KOPT-K1 (cell line): ENCODE measurements around the gene CPE.

ENCODE experiments used
- H3K27ac ChIP-seq: fragments of 200-600 bp; sonication (generic); 2 replicates; pipeline ENCODE4 v1.5.1; 2016; ENCODE audit warnings: antibody characterized with exemption, mild to moderate bottlenecking, low read depth, low read length; ENCODE audit not compliant: poor library complexity, severe bottlenecking
- H3K36me3 ChIP-seq: fragments of 200-600 bp; sonication (generic); 2 replicates; pipeline ENCODE4 v1.5.1; 2017; ENCODE audit warnings: antibody characterized with exemption, mild to moderate bottlenecking, low read length, moderate library complexity; ENCODE audit not compliant: insufficient read depth
- H3K9me3 ChIP-seq: fragments of 200-600 bp; sonication (generic); 2 replicates; pipeline ENCODE4 v1.5.1; 2017; ENCODE audit warnings: antibody characterized with exemption, low read length, mild to moderate bottlenecking; ENCODE audit not compliant: insufficient read depth, poor library complexity, severe bottlenecking

CPE gene

GRCh38 chr4:165355900-165356300 is 22.9 kb upstream of the CPE start:
- Histone ChIP-seq H3K9me3 (no peaks in the 10 kb centered on the region), H3K36me3 (no peaks in the 10 kb centered on the region)

GRCh38 chr4:165359506-165359905 is 19.3 kb upstream of the CPE start:
- Histone ChIP-seq H3K36me3 (no peaks in the 10 kb centered on the region), H3K9me3 (no peaks in the 10 kb centered on the region), H3K27ac (no peak overlapping the region)

More at GRCh38 chr4:165355900-165356300, 22.9 kb upstream of the CPE start:
- H3K27ac ChIP-seq = no peak overlapping the region

GRCh38 chr4:165360041-165360695 is 18.6 kb upstream of the CPE start:
- Histone ChIP-seq H3K27ac (no peak overlapping the region), H3K9me3 (no peaks in the 10 kb centered on the region), H3K36me3 (no peaks in the 10 kb centered on the region)

GRCh38 chr4:165360985-165361670 is 17.7 kb upstream of the CPE start:
- H3K36me3 ChIP-seq = no peaks in the 10 kb centered on the region
- no peaks in the 10 kb centered on the region for H3K9me3 ChIP-seq
- H3K27ac ChIP-seq = no peak overlapping the region

- no peak overlapping the region for H3K27ac ChIP-seq
- no peaks in the 10 kb centered on the region for H3K9me3 ChIP-seq
- H3K36me3 ChIP-seq = no peaks in the 10 kb centered on the region
Observed at GRCh38 chr4:165361810-165362209, 17.0 kb upstream of the CPE start.

- Histone ChIP-seq H3K36me3 (no peaks in the 10 kb centered on the region), H3K27ac (no peak overlapping the region), H3K9me3 (no peaks in the 10 kb centered on the region)
Observed at GRCh38 chr4:165364452-165365080, 14.2 kb upstream of the CPE start.

- Histone ChIP-seq H3K36me3 (no peaks in the 10 kb centered on the region), H3K9me3 (no peaks in the 10 kb centered on the region), H3K27ac (no peak overlapping the region)
Observed at GRCh38 chr4:165367040-165367439, 11.8 kb upstream of the CPE start.

GRCh38 chr4:165368114-165368513 is 10.7 kb upstream of the CPE start:
- Histone ChIP-seq H3K36me3 (no peaks in the 10 kb centered on the region), H3K27ac (no peak overlapping the region), H3K9me3 (no peaks in the 10 kb centered on the region)

GRCh38 chr4:165368567-165368966 is 10.2 kb upstream of the CPE start:
- Histone ChIP-seq H3K36me3 (no peaks in the 10 kb centered on the region), H3K27ac (no peak overlapping the region), H3K9me3 (no peaks in the 10 kb centered on the region)

- H3K9me3 ChIP-seq = no peaks in the 10 kb centered on the region
- H3K36me3 ChIP-seq = no peaks in the 10 kb centered on the region
- H3K27ac ChIP-seq = no peak overlapping the region
Observed at GRCh38 chr4:165369522-165369921, 9.3 kb upstream of the CPE start.

GRCh38 chr4:165370530-165370929 is 8.3 kb upstream of the CPE start:
- Histone ChIP-seq H3K36me3 (no peaks in the 10 kb centered on the region), H3K27ac (no peak overlapping the region), H3K9me3 (no peaks in the 10 kb centered on the region)

- no peaks in the 10 kb centered on the region for H3K36me3 ChIP-seq
- no peak overlapping the region for H3K27ac ChIP-seq
- H3K9me3 ChIP-seq = peaks cover 4% of the 10 kb centered on the region
Observed at GRCh38 chr4:165375465-165375864, 3.3 kb upstream of the CPE start.

- Histone ChIP-seq H3K9me3 (peaks cover 4% of the 10 kb centered on the region), H3K36me3 (no peaks in the 10 kb centered on the region), H3K27ac (no peak overlapping the region)
Observed at GRCh38 chr4:165378398-165378744, 437 bp upstream of the CPE start.

GRCh38 chr4:165379678-165380064 is 863 bp downstream of the CPE start:
- no peak overlapping the region for H3K27ac ChIP-seq
- peaks cover 4% of the 10 kb centered on the region for H3K9me3 ChIP-seq
- H3K36me3 ChIP-seq = no peaks in the 10 kb centered on the region

GRCh38 chr4:165380805-165381204 is 2.0 kb downstream of the CPE start:
- Histone ChIP-seq H3K9me3 (peaks cover 4% of the 10 kb centered on the region), H3K27ac (no peak overlapping the region), H3K36me3 (no peaks in the 10 kb centered on the region)
